Measurements from ENCODE around the gene CLUH. TPM values are rescaled to one million over a fixed set of nuclear protein-coding genes. Genes with fewer than 3 reads are reported as not detected.
A peak's percentile ranks its signal among the peaks of the same experiment; 100 is the strongest.

Gene CLUH
- 37.4 and 75.6 TPM in 2 replicates for total RNA-seq

GRCh38 chr17:2711608-2712299 is at the start of gene CLUH:
Gene CLUH, minus strand, starts transcription at chr17:2711764. Its CDS starts 103 bp downstream, at chr17:2711661.
- peak; percentile 99 for DNase-seq

- DNase-seq: no peak
Measured at GRCh38 chr17:2758870-2759269, 47.3 kb upstream of the CLUH start.

GRCh38 chr17:2755891-2756724 is 44.5 kb upstream of the CLUH start:
- DNase-seq: no peak

GRCh38 chr17:2751491-2751890 is 39.9 kb upstream of the CLUH start:
- no peak for DNase-seq

GRCh38 chr17:2750721-2751120 is 39.2 kb upstream of the CLUH start:
- DNase-seq: no peak

GRCh38 chr17:2749784-2750181 is 38.2 kb upstream of the CLUH start:
- peak; percentile 83 for DNase-seq

- DNase-seq: no peak
Measured at GRCh38 chr17:2749058-2749783, 37.7 kb upstream of the CLUH start, which contains the start of gene CCDC92B. Gene CCDC92B, minus strand, starts transcription at chr17:2749652. Its CDS starts 14,507 bp downstream, at chr17:2735145.

- DNase-seq: no peak
Measured at GRCh38 chr17:2745317-2746037, 33.9 kb upstream of the CLUH start.

GRCh38 chr17:2737693-2738092 is 26.1 kb upstream of the CLUH start:
- DNase-seq: no peak

GRCh38 chr17:2736956-2737355 is 25.4 kb upstream of the CLUH start:
- DNase-seq: no peak

- DNase-seq: no peak
Measured at GRCh38 chr17:2735896-2736295, 24.3 kb upstream of the CLUH start.

- DNase-seq: no peak
Measured at GRCh38 chr17:2734939-2735338, 23.4 kb upstream of the CLUH start.

- no peak for DNase-seq
Measured at GRCh38 chr17:2731807-2732206, 20.2 kb upstream of the CLUH start.

- DNase-seq: no peak
Measured at GRCh38 chr17:2730764-2731353, 19.3 kb upstream of the CLUH start.

- peak; percentile 61 for DNase-seq
Measured at GRCh38 chr17:2724784-2725164, 13.2 kb upstream of the CLUH start.

GRCh38 chr17:2723997-2724783 is 12.6 kb upstream of the CLUH start:
- DNase-seq: peak; percentile 24

GRCh38 chr17:2723505-2723996 is 12.0 kb upstream of the CLUH start:
- DNase-seq: no peak

- DNase-seq: no peak
Measured at GRCh38 chr17:2722611-2723010, 11.0 kb upstream of the CLUH start.

GRCh38 chr17:2721603-2722002 is 10.0 kb upstream of the CLUH start:
- no peak for DNase-seq

GRCh38 chr17:2719861-2720260 is 8.3 kb upstream of the CLUH start:
- DNase-seq: no peak
